Right lobe of liver (tissue), 6 donors: ENCODE measurements around the gene FANCC. TPM values are rescaled to one million over a fixed set of nuclear protein-coding genes. Genes with fewer than 3 reads are reported as not detected.
"Not testable (repeated sequence)": the region's sequence is repeated elsewhere in the genome, so short reads cannot be mapped to it uniquely, and the experiment has no call there.

ENCODE experiments used
- ATAC-seq, 4 donors: fragments of 200-7000 bp; cut with Tn5 transposase; one replicate each; pipeline ENCODE4 v1.9.1; 2020; ENCODE audit warnings: mild to moderate bottlenecking in 4 of 4, moderate library complexity in 4 of 4
- DNase-seq, 3 donors: peaks; one replicate each; pipeline ENCODE4 v3.0.0-alpha.2; 2020
- H3K27ac ChIP-seq, 3 donors: fragments of 200-600 bp; one replicate each; pipeline ENCODE4 v1.8.0; 2022
- H3K27me3 ChIP-seq, 2 donors: fragments of 200-600 bp; one replicate each; pipeline ENCODE4 v1.8.0; 2022
- H3K36me3 ChIP-seq, 4 donors: fragments of 200-600 bp; sonication (generic) in 1 of 4; one replicate each; pipeline versions ENCODE4 v1.5.1 to v1.8.0; 2017 to 2022; ENCODE audit warnings: control low read depth in 1 of 4
- H3K4me1 ChIP-seq, 4 donors: fragments of 200-600 bp; sonication (generic) in 1 of 4; one replicate each; pipeline versions ENCODE4 v1.5.1 to v1.8.0; 2017 to 2022; ENCODE audit warnings: control low read depth in 1 of 4
- H3K4me3 ChIP-seq, 3 donors: fragments of 200-600 bp; one replicate each; pipeline ENCODE4 v1.8.0; 2022
- H3K9me3 ChIP-seq, 4 donors: fragments of 200-600 bp; sonication (generic) in 1 of 4; one replicate each; pipeline versions ENCODE4 v1.5.1 to v1.8.0; 2017 to 2022; ENCODE audit warnings: control low read depth in 1 of 4
- CTCF ChIP-seq, 4 donors: fragments of 200-600 bp in 3 of 4; fragments of 450-650 bp in 1 of 4; IDR thresholded peaks; one replicate each; pipeline versions ENCODE4 v1.5.1 to v1.8.0; 2016 to 2022; ENCODE audit warnings: antibody characterized with exemption in 4 of 4, mild to moderate bottlenecking in 2 of 4
- POLR2A ChIP-seq: fragments of 450-650 bp; IDR thresholded peaks from one replicate; pipeline ENCODE4 v1.6.1; 2017; ENCODE audit warnings: antibody characterized with exemption, mild to moderate bottlenecking
- WGBS: methylation state at CpG from one replicate; pipeline ENCODE4 v1.1.6; 2018; ENCODE audit warnings: low coverage, low lambda C conversion rate; ENCODE audit not compliant: insufficient coverage; ENCODE audit errors: missing lambda C conversion rate; 5-methylcytosine and 5-hydroxymethylcytosine counted together
- intact Hi-C, 2 donors: fragments of 100-400 bp; cut with DNase I; formaldehyde crosslinking; loops; one replicate each; pipeline versions ENCODE4 v1.11.2 to v1.14.1; 2022
- total RNA-seq, 6 experiments: library from RNA; depleted of rRNA in 2 of 6; stranded (reverse); fragments of >200 nt in 2 of 6; fragmentation: NEBNext Ultra II Directional in 3 of 6; extraction: Animal tissue kit (Norgen Biotek cat#: 25700) in 3 of 6; gene quantifications; one replicate each; pipeline versions ENCODE4 v1.1.0 to v1.2.4, GENCODE V29; 2016 to 2023
- donor health status: DM: no; HTN: yes; CAD: no.
- donor health status: DM: no; HTN: no; CAD: no.
- donor health status: DM: no; HTN: no; CAD: no.
- donor health status: DM: no; HTN: yes; CAD: no.
- donor health status: DM: no; HTN: yes; CAD: no.

FANCC gene
- total RNA-seq, 6 experiments from 2014 or later = 8.1 to 27.9 (median 13.2) TPM

- intact Hi-C loops = no loop called here
- Histone ChIP-seq H3K4me1 (peaks cover 0 to 16% (median 0%) of the 10 kb centered on the region in 4 donors), H3K4me3 (no peak overlapping the region), H3K27ac (no peak overlapping the region), H3K36me3 (no peaks in the 10 kb centered on the region), H3K27me3 (no peaks in the 10 kb centered on the region), H3K9me3 (no peaks in the 10 kb centered on the region)
- ATAC-seq (no peak), DNase-seq (no peak)
- no peak for TF ChIP-seq CTCF (IDR thresholded peaks at IDR 0.05)
- WGBS = 91% methylated on average over 8 of the region's 8 CpGs
Observed at GRCh38 chr9:95272830-95273229, 44.7 kb downstream of the FANCC start.

GRCh38 chr9:95270790-95271189 is 46.7 kb downstream of the FANCC start:
- Histone ChIP-seq H3K4me3 (no peak overlapping the region), H3K36me3 (no peaks in the 10 kb centered on the region), H3K9me3 (no peaks in the 10 kb centered on the region), H3K27ac (no peak overlapping the region), H3K4me1 (peaks cover 0 to 21% (median under 1%) of the 10 kb centered on the region in 4 donors), H3K27me3 (no peaks in the 10 kb centered on the region)
- ATAC-seq (no peak), DNase-seq (no peak)
- intact Hi-C loops = no loop called here
- TF ChIP-seq POLR2A (no peak), CTCF (IDR thresholded peaks at IDR 0.05) (no peak)
- WGBS = 100% methylated on average over 1 of the region's 4 CpGs

GRCh38 chr9:95269803-95270773 is 47.4 kb downstream of the FANCC start:
- WGBS = 46% methylated on average over 16 of the region's 18 CpGs
- DNase-seq (peak in 1 of 3 donors; percentile 21), ATAC-seq (peak; percentile 66 to 78 (median 74))
- intact Hi-C loops = loop anchor here in 1 of 2 donors (10.0 kb wide), 1 partner anchor 65 kb away; no protein-coding TSS in a partner anchor
- H3K4me1 ChIP-seq = peaks cover 0 to 28% (median 4%) of the 10 kb centered on the region in 4 donors
- H3K4me3 ChIP-seq = peak overlapping the region in 1 of 3 donors; percentile 5
- not testable (repeated sequence) for H3K27me3 ChIP-seq, H3K36me3 ChIP-seq, H3K27ac ChIP-seq, H3K9me3 ChIP-seq

GRCh38 chr9:95268681-95269080 is 48.8 kb downstream of the FANCC start:
- Histone ChIP-seq H3K4me1 (peaks cover 0 to 34% (median 5%) of the 10 kb centered on the region in 4 donors), H3K36me3 (no peaks in the 10 kb centered on the region), H3K4me3 (no peak overlapping the region), H3K27me3 (no peaks in the 10 kb centered on the region), H3K27ac (no peak overlapping the region), H3K9me3 (no peaks in the 10 kb centered on the region)
- peak; percentile 37 to 57 (median 46) for ATAC-seq
- DNase-seq = peak in 1 of 3 donors; percentile 28
- intact Hi-C loops = loop anchor here in 1 of 2 donors (10.0 kb wide), 1 partner anchor 66 kb away; no protein-coding TSS in a partner anchor
- TF ChIP-seq POLR2A = no peak
- peak; percentile 15 to 44 (median 26) for TF ChIP-seq CTCF (IDR thresholded peaks at IDR 0.05)
- 44% methylated on average over 2 of the region's 2 CpGs for WGBS

GRCh38 chr9:95266649-95267048 is 50.9 kb downstream of the FANCC start:
- Histone ChIP-seq H3K9me3 (no peaks in the 10 kb centered on the region), H3K27me3 (no peaks in the 10 kb centered on the region), H3K36me3 (no peaks in the 10 kb centered on the region), H3K27ac (no peak overlapping the region), H3K4me3 (no peak overlapping the region), H3K4me1 (peaks cover 0 to 34% (median 5%) of the 10 kb centered on the region in 4 donors)
- no peak for DNase-seq
- TF ChIP-seq POLR2A = no peak
- no peak for TF ChIP-seq CTCF (IDR thresholded peaks at IDR 0.05)
- intact Hi-C loops = loop anchor here in 1 of 2 donors (10.0 kb wide), 1 partner anchor 68 kb away; no protein-coding TSS in a partner anchor
- no peak for ATAC-seq
- WGBS = 70% methylated on average over 4 of the region's 5 CpGs
